ENCODE results near the gene AATF. TPM values are rescaled to one million over a fixed set of nuclear protein-coding genes. Genes with fewer than 3 reads are reported as not detected.

The AATF gene
- total RNA-seq, 1 donor = 19.1 TPM

GRCh38 chr17:37039269-37039668 is 90.5 kb downstream of the AATF start:
- DNase-seq (ENCODE audit: low read depth in 2 of 3, low spot score in 2 of 3) = no peak

- DNase-seq (ENCODE audit: low read depth in 2 of 3, low spot score in 2 of 3) = no peak
Measured at GRCh38 chr17:37041932-37042331, 93.2 kb downstream of the AATF start.

- no peak for DNase-seq (ENCODE audit: low read depth in 2 of 3, low spot score in 2 of 3)
Measured at GRCh38 chr17:37043201-37043600, 94.4 kb downstream of the AATF start.

GRCh38 chr17:37045351-37045922 is 96.7 kb downstream of the AATF start:
- no peak for DNase-seq (ENCODE audit: low read depth in 2 of 3, low spot score in 2 of 3)

- DNase-seq (ENCODE audit: low read depth in 2 of 3, low spot score in 2 of 3) = peak; percentile 58 to 81 (median 71)
Measured at GRCh38 chr17:37047631-37048104, 98.9 kb downstream of the AATF start.

GRCh38 chr17:37048811-37049210 is 100.1 kb downstream of the AATF start:
- no peak for DNase-seq (ENCODE audit: low read depth in 2 of 3, low spot score in 2 of 3)

GRCh38 chr17:37050920-37051319 is 102.2 kb downstream of the AATF start:
- no peak for DNase-seq (ENCODE audit: low read depth in 2 of 3, low spot score in 2 of 3)

- no peak for DNase-seq (ENCODE audit: low read depth in 2 of 3, low spot score in 2 of 3)
Measured at GRCh38 chr17:37051381-37051780, 102.6 kb downstream of the AATF start.

- DNase-seq (ENCODE audit: low read depth in 2 of 3, low spot score in 2 of 3) = no peak
Measured at GRCh38 chr17:37051833-37052232, 103.1 kb downstream of the AATF start.

GRCh38 chr17:37052450-37052849 is 103.7 kb downstream of the AATF start:
- DNase-seq (ENCODE audit: low read depth in 2 of 3, low spot score in 2 of 3) = no peak

GRCh38 chr17:37054894-37055293 is 106.1 kb downstream of the AATF start:
- no peak for DNase-seq (ENCODE audit: low read depth in 2 of 3, low spot score in 2 of 3)

GRCh38 chr17:37056622-37057021 is 107.9 kb downstream of the AATF start:
- no peak for DNase-seq (ENCODE audit: low read depth in 2 of 3, low spot score in 2 of 3)

- no peak for DNase-seq (ENCODE audit: low read depth in 2 of 3, low spot score in 2 of 3)
Measured at GRCh38 chr17:37059493-37059892, 110.7 kb downstream of the AATF start.

- DNase-seq (ENCODE audit: low read depth in 2 of 3, low spot score in 2 of 3) = no peak
Measured at GRCh38 chr17:37060094-37060493, 111.3 kb downstream of the AATF start.

GRCh38 chr17:37060928-37061327 is 112.2 kb downstream of the AATF start:
- no peak for DNase-seq (ENCODE audit: low read depth in 2 of 3, low spot score in 2 of 3)

GRCh38 chr17:37062021-37062420 is 113.3 kb downstream of the AATF start:
- DNase-seq (ENCODE audit: low read depth in 2 of 3, low spot score in 2 of 3) = no peak

- no peak for DNase-seq (ENCODE audit: low read depth in 2 of 3, low spot score in 2 of 3)
Measured at GRCh38 chr17:37064206-37064605, 115.5 kb downstream of the AATF start.

- DNase-seq (ENCODE audit: low read depth in 2 of 3, low spot score in 2 of 3) = no peak
Measured at GRCh38 chr17:37064956-37065355, 116.2 kb downstream of the AATF start.

GRCh38 chr17:37065486-37066321 is 117.0 kb downstream of the AATF start:
- DNase-seq (ENCODE audit: low read depth in 2 of 3, low spot score in 2 of 3) = no peak

GRCh38 chr17:37066322-37067255 is 117.8 kb downstream of the AATF start:
- DNase-seq (ENCODE audit: low read depth in 2 of 3, low spot score in 2 of 3) = no peak

GRCh38 chr17:37067555-37068111 is 118.9 kb downstream of the AATF start:
- no peak for DNase-seq (ENCODE audit: low read depth in 2 of 3, low spot score in 2 of 3)
